ENCODE measurements around the gene MTA1.

Gene MTA1

GRCh38 chr14:105389534-105389933, 30.1 kb upstream of the MTA1 start:
- Histone ChIP-seq H3K4me1 (ENCODE audit: control insufficient read depth, insufficient read depth, low read length) (no peaks in the 10 kb centered on the region), H3K36me3 (ENCODE audit: control insufficient read depth, insufficient read depth, low read length, severe bottlenecking) (peaks cover 14% of the 10 kb centered on the region), H3K9me3 (ENCODE audit: control insufficient read depth, low read length) (no peaks in the 10 kb centered on the region), H3K9ac (ENCODE audit: low read length) (no peak overlapping the region), H3K27me3 (replicated peaks; ENCODE audit: control insufficient read depth, insufficient read depth, low read length) (no peaks in the 10 kb centered on the region), H3K4me3 (ENCODE audit: low read length) (no peak overlapping the region)
- no peak for DNase-seq (ENCODE audit: low read depth)

- Histone ChIP-seq H3K36me3 (ENCODE audit: control insufficient read depth, insufficient read depth, low read length, severe bottlenecking) (peaks cover 7% of the 10 kb centered on the region), H3K9me3 (ENCODE audit: control insufficient read depth, low read length) (no peaks in the 10 kb centered on the region), H3K27me3 (replicated peaks; ENCODE audit: control insufficient read depth, insufficient read depth, low read length) (no peaks in the 10 kb centered on the region), H3K4me1 (ENCODE audit: control insufficient read depth, insufficient read depth, low read length) (no peaks in the 10 kb centered on the region), H3K4me3 (ENCODE audit: low read length) (no peak overlapping the region), H3K9ac (ENCODE audit: low read length) (no peak overlapping the region)
- no peak for DNase-seq (ENCODE audit: low read depth)
These were observed 29.4 kb upstream of the MTA1 start for GRCh38 chr14:105389976-105390848.

GRCh38 chr14:105390849-105391500, 28.7 kb upstream of the MTA1 start:
- no peak overlapping the region for H3K9ac ChIP-seq (ENCODE audit: low read length)
- H3K9me3 ChIP-seq (ENCODE audit: control insufficient read depth, low read length), result no peaks in the 10 kb centered on the region
- DNase-seq (ENCODE audit: low read depth), result no peak
- no peaks in the 10 kb centered on the region for H3K27me3 ChIP-seq (replicated peaks; ENCODE audit: control insufficient read depth, insufficient read depth, low read length)
- H3K36me3 ChIP-seq (ENCODE audit: control insufficient read depth, insufficient read depth, low read length, severe bottlenecking), result peaks cover 3% of the 10 kb centered on the region
- H3K4me3 ChIP-seq (ENCODE audit: low read length), result no peak overlapping the region
- H3K4me1 ChIP-seq (ENCODE audit: control insufficient read depth, insufficient read depth, low read length), result no peaks in the 10 kb centered on the region

DNA sequence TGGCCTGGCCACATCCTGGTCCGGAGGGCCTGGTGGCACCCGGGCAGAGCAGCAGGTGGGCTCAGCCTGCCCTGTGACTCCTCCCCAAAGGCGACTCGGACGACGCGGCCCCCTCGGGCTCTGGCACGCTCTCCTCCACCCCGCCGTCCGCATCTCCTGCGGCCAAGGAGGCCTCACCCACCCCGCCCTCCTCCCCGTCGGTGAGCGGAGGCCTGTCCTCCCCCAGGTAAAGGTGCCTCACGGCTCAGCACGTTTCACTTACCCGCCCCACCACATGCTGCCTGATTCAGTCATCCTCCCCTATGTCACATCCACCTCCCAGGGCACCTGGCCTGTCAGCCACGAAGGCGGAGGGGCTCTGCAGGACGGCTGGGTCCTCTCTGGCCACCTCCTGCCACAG, 28.1 kb upstream of the MTA1 start:
- Histone ChIP-seq H3K4me1 (ENCODE audit: control insufficient read depth, insufficient read depth, low read length) (no peaks in the 10 kb centered on the region), H3K36me3 (ENCODE audit: control insufficient read depth, insufficient read depth, low read length, severe bottlenecking) (peaks cover 3% of the 10 kb centered on the region), H3K9me3 (ENCODE audit: control insufficient read depth, low read length) (no peaks in the 10 kb centered on the region), H3K27me3 (replicated peaks; ENCODE audit: control insufficient read depth, insufficient read depth, low read length) (no peaks in the 10 kb centered on the region), H3K9ac (ENCODE audit: low read length) (no peak overlapping the region), H3K4me3 (ENCODE audit: low read length) (no peak overlapping the region)
- no peak for DNase-seq (ENCODE audit: low read depth)

GRCh38 chr14:105392131-105393090, 27.2 kb upstream of the MTA1 start:
- no peaks in the 10 kb centered on the region for H3K36me3 ChIP-seq (ENCODE audit: control insufficient read depth, insufficient read depth, low read length, severe bottlenecking)
- no peaks in the 10 kb centered on the region for H3K9me3 ChIP-seq (ENCODE audit: control insufficient read depth, low read length)
- H3K4me3 ChIP-seq (ENCODE audit: low read length), result no peak overlapping the region
- no peak for DNase-seq (ENCODE audit: low read depth)
- H3K4me1 ChIP-seq (ENCODE audit: control insufficient read depth, insufficient read depth, low read length), result no peaks in the 10 kb centered on the region
- H3K9ac ChIP-seq (ENCODE audit: low read length), result no peak overlapping the region
- H3K27me3 ChIP-seq (replicated peaks; ENCODE audit: control insufficient read depth, insufficient read depth, low read length), result no peaks in the 10 kb centered on the region

DNA sequence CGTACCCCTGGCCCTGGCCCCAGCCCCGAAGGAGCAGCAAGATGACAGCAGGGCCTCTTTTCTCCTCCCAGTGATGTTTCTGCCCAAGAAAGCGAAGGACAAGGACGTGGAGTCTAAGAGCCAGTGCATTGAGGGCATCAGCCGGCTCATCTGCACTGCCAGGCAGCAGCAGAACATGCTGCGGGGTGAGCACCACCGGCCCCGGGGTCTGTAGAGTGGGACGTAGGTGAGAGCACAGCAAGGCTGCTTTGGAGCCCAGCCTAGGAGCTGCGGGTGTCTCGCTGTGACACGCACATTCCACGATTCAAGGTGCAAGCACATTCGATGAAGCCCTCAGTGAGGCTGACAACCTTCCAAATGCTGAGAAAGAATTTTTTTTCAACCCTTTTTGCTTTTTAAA, 26.5 kb upstream of the MTA1 start:
- Histone ChIP-seq H3K36me3 (ENCODE audit: control insufficient read depth, insufficient read depth, low read length, severe bottlenecking) (no peaks in the 10 kb centered on the region), H3K4me3 (ENCODE audit: low read length) (no peak overlapping the region), H3K9ac (ENCODE audit: low read length) (no peak overlapping the region), H3K4me1 (ENCODE audit: control insufficient read depth, insufficient read depth, low read length) (peaks cover 4% of the 10 kb centered on the region), H3K9me3 (ENCODE audit: control insufficient read depth, low read length) (no peaks in the 10 kb centered on the region), H3K27me3 (replicated peaks; ENCODE audit: control insufficient read depth, insufficient read depth, low read length) (no peaks in the 10 kb centered on the region)
- no peak for DNase-seq (ENCODE audit: low read depth)

GRCh38 chr14:105394714-105395537, 24.7 kb upstream of the MTA1 start:
- DNase-seq (ENCODE audit: low read depth), result no peak
- Histone ChIP-seq H3K9me3 (ENCODE audit: control insufficient read depth, low read length) (no peaks in the 10 kb centered on the region), H3K27me3 (replicated peaks; ENCODE audit: control insufficient read depth, insufficient read depth, low read length) (no peaks in the 10 kb centered on the region), H3K36me3 (ENCODE audit: control insufficient read depth, insufficient read depth, low read length, severe bottlenecking) (no peaks in the 10 kb centered on the region), H3K4me3 (ENCODE audit: low read length) (no peak overlapping the region), H3K4me1 (ENCODE audit: control insufficient read depth, insufficient read depth, low read length) (peaks cover 15% of the 10 kb centered on the region), H3K9ac (ENCODE audit: low read length) (no peak overlapping the region)

GRCh38 chr14:105395538-105395854, 24.1 kb upstream of the MTA1 start:
- no peak for DNase-seq (ENCODE audit: low read depth)
- Histone ChIP-seq H3K9ac (ENCODE audit: low read length) (no peak overlapping the region), H3K4me3 (ENCODE audit: low read length) (no peak overlapping the region), H3K4me1 (ENCODE audit: control insufficient read depth, insufficient read depth, low read length) (peaks cover 16% of the 10 kb centered on the region), H3K9me3 (ENCODE audit: control insufficient read depth, low read length) (no peaks in the 10 kb centered on the region), H3K27me3 (replicated peaks; ENCODE audit: control insufficient read depth, insufficient read depth, low read length) (no peaks in the 10 kb centered on the region), H3K36me3 (ENCODE audit: control insufficient read depth, insufficient read depth, low read length, severe bottlenecking) (peaks cover 2% of the 10 kb centered on the region)

DNA sequence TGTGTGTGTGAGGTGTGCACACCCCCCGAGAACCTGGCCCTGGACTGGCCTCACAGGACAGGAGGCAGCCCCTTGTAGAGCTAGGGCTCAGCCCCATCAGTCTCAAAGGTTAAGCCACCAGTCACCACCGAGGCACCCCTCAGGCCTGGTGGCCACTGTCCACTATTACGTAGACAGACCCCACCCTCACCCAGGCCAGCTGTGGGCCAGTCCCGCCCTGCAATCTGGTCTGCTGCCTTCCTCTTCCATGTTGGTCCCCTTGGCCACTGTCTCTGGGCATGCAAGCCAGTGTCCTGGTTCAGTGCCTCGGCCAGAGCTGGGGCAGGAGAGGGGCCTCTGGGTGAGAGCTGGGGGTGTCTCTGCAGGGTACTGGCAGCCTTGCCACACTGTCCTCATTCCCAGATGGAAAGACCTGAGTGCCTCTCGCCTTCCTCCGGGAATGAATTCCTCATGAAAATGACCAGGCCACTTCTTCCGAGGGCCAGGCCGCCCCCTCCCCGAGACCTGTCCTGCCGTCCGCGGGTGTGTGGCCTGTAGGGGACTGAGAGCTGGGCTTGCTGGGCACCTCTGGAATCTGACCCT, 22.2 kb upstream of the MTA1 start:
- no peak for DNase-seq (ENCODE audit: low read depth)
- no peaks in the 10 kb centered on the region for H3K9me3 ChIP-seq (ENCODE audit: control insufficient read depth, low read length)
- H3K27me3 ChIP-seq (replicated peaks; ENCODE audit: control insufficient read depth, insufficient read depth, low read length), result no peaks in the 10 kb centered on the region
- H3K4me1 ChIP-seq (ENCODE audit: control insufficient read depth, insufficient read depth, low read length), result peaks cover 16% of the 10 kb centered on the region
- peaks cover 8% of the 10 kb centered on the region for H3K36me3 ChIP-seq (ENCODE audit: control insufficient read depth, insufficient read depth, low read length, severe bottlenecking)
- peak overlapping the region; percentile 93 for H3K9ac ChIP-seq (ENCODE audit: low read length)
- peak overlapping the region; percentile 92 for H3K4me3 ChIP-seq (ENCODE audit: low read length)

DNA sequence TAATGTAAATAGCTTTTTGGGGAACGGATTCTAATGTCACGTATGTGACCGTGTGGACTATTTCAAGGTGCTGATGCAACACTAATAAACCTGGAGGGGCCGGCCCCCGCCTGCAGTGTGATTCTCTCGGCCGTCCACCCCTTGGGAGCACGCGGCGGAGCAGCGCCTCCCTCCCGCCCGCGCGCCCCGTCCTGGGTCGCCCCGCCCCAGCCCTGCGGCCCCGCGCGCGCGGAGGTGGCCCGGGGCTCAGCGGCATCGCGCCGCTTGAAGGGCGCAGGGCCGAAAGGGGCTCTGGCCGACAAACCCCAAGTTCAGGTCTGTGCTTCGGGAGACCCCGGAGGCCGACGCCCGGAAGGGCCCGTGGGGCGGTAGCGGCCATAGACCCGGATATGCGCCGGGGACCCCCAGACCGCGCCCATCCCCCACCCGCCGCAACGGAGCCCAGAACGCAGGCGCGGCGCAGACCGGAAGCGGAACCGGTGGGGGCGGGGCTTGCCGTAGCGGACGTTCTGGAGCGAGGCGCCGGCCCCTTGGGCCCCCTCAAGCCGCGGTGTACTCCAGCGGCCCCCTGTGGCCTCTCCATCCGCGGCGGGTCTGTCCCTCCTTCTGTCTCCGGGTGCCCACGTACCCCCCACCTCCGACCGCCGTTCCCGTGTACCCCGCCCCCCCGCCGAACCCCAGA, 21.4 kb upstream of the MTA1 start, which contains the start of gene TEX22:
TSS of gene TEX22 (plus strand) at position 495 of the 682 bp plus-strand sequence. CDS start 803 bp downstream, outside the sequence.
- Histone ChIP-seq H3K36me3 (ENCODE audit: control insufficient read depth, insufficient read depth, low read length, severe bottlenecking) (peaks cover 8% of the 10 kb centered on the region), H3K4me1 (ENCODE audit: control insufficient read depth, insufficient read depth, low read length) (peaks cover 16% of the 10 kb centered on the region), H3K4me3 (ENCODE audit: low read length) (peak within 1 kb of the TSS; percentile 92), H3K27me3 (replicated peaks; ENCODE audit: control insufficient read depth, insufficient read depth, low read length) (no peaks in the 10 kb centered on the region), H3K9me3 (ENCODE audit: control insufficient read depth, low read length) (no peaks in the 10 kb centered on the region), H3K9ac (ENCODE audit: low read length) (peak within 1 kb of the TSS; percentile 93)
- peak; percentile 94 for DNase-seq (ENCODE audit: low read depth)
